Endothelial cell of umbilical vein (primary cell): Measurements from ENCODE around the gene IRF2. TPM values are rescaled to one million over a fixed set of nuclear protein-coding genes. Genes with fewer than 3 reads are reported as not detected.
A peak's percentile ranks its signal among the peaks of the same experiment; 100 is the strongest.

Experiments
- BruUV-seq: library from RNA; stranded (reverse); fragments of 400-500 nt; replicated peaks from 2 replicates; lab custom pipeline; 2021; lab: Mats Ljungman, UMichigan
- CTCF ChIA-PET: fragments of 300-600, 350-600 bp; sonication (Branson Sonifier 250); formaldehyde crosslinking; loops from one replicate; lab custom pipeline; 2021; ENCODE audit warnings: antibody characterized with exemption, inconsistent platforms; lab: Charles Lee
- POLR2A ChIA-PET: fragments of 300-600, 350-600 bp; sonication (Branson Sonifier 250); formaldehyde crosslinking; loops from one replicate; lab custom pipeline; 2021; ENCODE audit warnings: antibody characterized with exemption, inconsistent platforms; lab: Charles Lee
- DNase-seq: peaks from one replicate; pipeline ENCODE4 v3.0.0-alpha.2; 2011; ENCODE audit warnings: low read depth, low spot score
- FAIRE-seq: peaks from 2 replicates; lab custom pipeline; 2011; peaks lifted over from hg19 to GRCh38; lab: Jason Lieb, UNC
- H2AFZ ChIP-seq: 2 replicates; pipeline ENCODE4 v1.6.0; 2012; ENCODE audit warnings: low read depth, low read length, control low read depth, inconsistent platforms
- H3K27ac ChIP-seq: 2 replicates; pipeline ENCODE4 v1.5.1; 2011; ENCODE audit warnings: low read depth, mild to moderate bottlenecking, control low read depth, low read length, moderate library complexity; ENCODE audit not compliant: insufficient read depth
- H3K27me3 ChIP-seq, 2 experiments: 2 replicates each; pipeline versions ENCODE4 v1.6.0 to v1.6.1; 2011; ENCODE audit warnings: low read length in 2 of 2, mixed read lengths in 1 of 2; ENCODE audit not compliant: control insufficient read depth in 2 of 2, insufficient read depth in 2 of 2
- H3K36me3 ChIP-seq, 2 experiments: 2 replicates in 1 of 2; 3 replicates in 1 of 2; pipeline ENCODE4 v1.5.1; 2011; ENCODE audit warnings: low read length in 2 of 2, mild to moderate bottlenecking in 1 of 2, moderate library complexity in 1 of 2; ENCODE audit not compliant: control insufficient read depth in 2 of 2, insufficient read depth in 2 of 2; ENCODE audit errors: extremely low read depth in 1 of 2
- H3K4me1 ChIP-seq: 3 replicates; pipeline ENCODE4 v1.5.1; 2011; ENCODE audit warnings: mild to moderate bottlenecking, low read length; ENCODE audit not compliant: control insufficient read depth, insufficient read depth; ENCODE audit errors: extremely low read depth
- H3K4me2 ChIP-seq: 2 replicates; pipeline ENCODE4 v1.6.1; 2011; ENCODE audit warnings: low read length, control low read depth, mixed read lengths; ENCODE audit not compliant: insufficient read depth
- H3K4me3 ChIP-seq, 3 experiments: fragments of 200-600 bp in 1 of 3; sonication (generic), shearing (Covaris generic) in 1 of 3; replicated peaks in 1 of 3; 2 replicates each; pipeline ENCODE4 v1.5.1; 2011 to 2016; ENCODE audit warnings: control low read depth in 3 of 3, low read length in 3 of 3, mild to moderate bottlenecking in 2 of 3, inconsistent platforms in 1 of 3, low read depth in 1 of 3, moderate library complexity in 1 of 3; ENCODE audit not compliant: insufficient read depth in 1 of 3
- H3K79me2 ChIP-seq: 2 replicates; pipeline ENCODE4 v1.6.0; 2012; ENCODE audit warnings: low read length, inconsistent platforms; ENCODE audit not compliant: control insufficient read depth, insufficient read depth
- H3K9ac ChIP-seq: replicated peaks from 2 replicates; pipeline ENCODE3; 2011; ENCODE audit warnings: low read length, control low read depth; ENCODE audit not compliant: insufficient read depth; ENCODE audit errors: extremely low read depth
- H3K9me1 ChIP-seq: replicated peaks from 3 replicates; pipeline ENCODE4 v1.6.0; 2011; ENCODE audit warnings: mild to moderate bottlenecking, low read length; ENCODE audit not compliant: control insufficient read depth, insufficient read depth; ENCODE audit errors: extremely low read depth
- H3K9me3 ChIP-seq: replicated peaks from 2 replicates; pipeline ENCODE4 v1.5.1; 2012; ENCODE audit warnings: low read length, inconsistent platforms; ENCODE audit not compliant: control insufficient read depth, insufficient read depth
- H4K20me1 ChIP-seq: replicated peaks from 2 replicates; pipeline ENCODE3; 2011; ENCODE audit warnings: mild to moderate bottlenecking, low read length; ENCODE audit not compliant: control insufficient read depth, insufficient read depth; ENCODE audit errors: extremely low read depth
- CTCF ChIP-seq, 2 donors: IDR thresholded peaks; 1 replicate in 1 of 2; 2 replicates in 1 of 2; pipeline ENCODE4 v1.5.1; 2011; ENCODE audit warnings: low read length in 2 of 2, mild to moderate bottlenecking in 2 of 2, moderate library complexity in 2 of 2, control low read depth in 1 of 2, inconsistent platforms in 1 of 2, low read depth in 1 of 2; ENCODE audit not compliant: insufficient read depth in 1 of 2; ENCODE audit errors: extremely low read depth in 1 of 2
- EZH2 ChIP-seq: IDR thresholded peaks from 2 replicates; pipeline ENCODE4 v1.6.1; 2012; ENCODE audit warnings: borderline replicate concordance, low read depth, mild to moderate bottlenecking, moderate library complexity, low read length, inconsistent platforms; ENCODE audit not compliant: severe bottlenecking
- FOS ChIP-seq: IDR thresholded peaks from 2 replicates; pipeline ENCODE4 v1.6.1; 2011; ENCODE audit warnings: mild to moderate bottlenecking, low read length, moderate library complexity, borderline replicate concordance; ENCODE audit not compliant: insufficient read depth
- GATA2 ChIP-seq: IDR thresholded peaks from 2 replicates; pipeline ENCODE4 v1.7.0; 2011; ENCODE audit warnings: low read depth, mild to moderate bottlenecking, moderate library complexity, mixed read lengths, low read length; ENCODE audit not compliant: insufficient read length, insufficient read depth
- JUN ChIP-seq: IDR thresholded peaks from 2 replicates; pipeline ENCODE4 v1.6.1; 2011; ENCODE audit warnings: borderline replicate concordance, low read depth; ENCODE audit not compliant: insufficient read length, insufficient read depth
- MYC ChIP-seq: IDR thresholded peaks from one replicate; pipeline ENCODE4 v1.6.1; 2011; ENCODE audit warnings: mild to moderate bottlenecking, low read depth, low read length
- POLR2A ChIP-seq: IDR thresholded peaks from 2 replicates; pipeline ENCODE4 v1.6.1; 2012; ENCODE audit warnings: low read depth, mild to moderate bottlenecking, control low read depth, low read length
- POLR2AphosphoS5 ChIP-seq: IDR thresholded peaks from 2 replicates; pipeline ENCODE4 v1.6.1; 2012; ENCODE audit warnings: low read depth, mild to moderate bottlenecking, control low read depth, low read length, moderate library complexity; ENCODE audit not compliant: insufficient read depth
- dilution Hi-C: fragments of 300-500 bp; cut with MboI; formaldehyde crosslinking; loops from one replicate; pipeline ENCODE4 v1.15.0; 2019; ENCODE audit warnings: low sequenced_read_pairs; ENCODE audit not compliant: extremely low pct_ligation_motif_present
- intact Hi-C: fragments of 100-400 bp; cut with micrococcal nuclease; formaldehyde crosslinking; loops from one replicate; pipeline ENCODE4 v1.10.0; 2022
- polyA plus RNA-seq, 4 experiments: library from polyadenylated mRNA; depleted of rRNA in 3 of 4; stranded (reverse) in 3 of 4; unstranded in 1 of 4; fragments of >200 nt; gene quantifications; 2 replicates each; pipeline versions ENCODE4 v1.2.1 to v1.2.3, GENCODE V29; 2011 to 2012; ENCODE audit warnings: missing spikeins in 1 of 4
- total RNA-seq: library from RNA; stranded (reverse); gene quantifications from 2 replicates; pipeline ENCODE4 v1.2.3, GENCODE V29; 2021
- TF ChIP-seq, protein P1 (sequence below): IDR thresholded peaks from 2 replicates; pipeline ENCODE4 v1.6.1; 2011; ENCODE audit not compliant: insufficient read depth, insufficient read length

IRF2 gene
- total and polyA plus RNA-seq, 2 donors (not counting 3 experiments of a cell fraction or from before 2014, with no cell fraction given): 26.9 to 27.6 TPM

DNA sequence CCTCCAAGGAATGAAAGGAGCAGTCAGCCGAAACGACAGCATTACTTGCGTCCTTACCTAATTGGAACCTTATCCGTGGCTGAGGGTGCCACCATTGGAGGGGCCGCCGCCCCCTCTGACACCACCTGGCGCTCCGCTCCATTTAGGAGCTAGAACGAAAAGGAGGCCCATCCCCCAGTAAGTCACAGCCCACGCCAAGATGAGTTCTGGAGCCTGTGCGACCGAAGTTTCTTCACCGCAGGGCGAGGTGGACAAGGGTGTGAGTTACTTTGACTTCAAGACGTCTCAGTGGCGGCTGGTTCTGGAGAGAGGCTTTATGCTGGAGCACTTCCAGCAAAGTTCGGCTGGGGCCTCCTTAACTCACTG, 729 bp upstream of the IRF2 start:
- H4K20me1 ChIP-seq: no peaks in the 10 kb centered on the region
- TF ChIP-seq GATA2 (no peak), EZH2 (no peak), MYC (no peak), FOS (no peak), CTCF (IDR thresholded peaks at IDR 0.05; ENCODE audit: extremely low read depth in 1 of 2, insufficient read depth in 1 of 2, low read depth in 1 of 2, low read length in 2 of 2) (no peak), POLR2A (no peak), POLR2AphosphoS5 (no peak), JUN (no peak)
- TF ChIP-seq, protein P1, sequence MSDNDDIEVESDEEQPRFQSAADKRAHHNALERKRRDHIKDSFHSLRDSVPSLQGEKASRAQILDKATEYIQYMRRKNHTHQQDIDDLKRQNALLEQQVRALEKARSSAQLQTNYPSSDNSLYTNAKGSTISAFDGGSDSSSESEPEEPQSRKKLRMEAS: no peak
- peak overlapping the region; percentile 82 for H3K27ac ChIP-seq
- BruUV-seq: TSS peak; percentile 74
- CTCF ChIA-PET: interaction anchor here (0.9 to 2.9 kb wide), 10 partner anchors 14 to 259 kb away, joined by 3 to 40 read pairs (median 6); partner anchors contain the start of gene CENPU
- H3K9me1 ChIP-seq: no peaks in the 10 kb centered on the region
- dilution Hi-C loops (no loop called here), intact Hi-C loops (loop anchor here (10.0 kb wide), 1 partner anchor 350 kb away; the partner anchor contains the start of gene ACSL1)
- H3K4me2 ChIP-seq: peak overlapping the region; percentile 73
- DNase-seq (peak; percentile 54), FAIRE-seq (peak; percentile 42)
- no peaks in the 10 kb centered on the region for H3K27me3 ChIP-seq
- peaks cover 42% of the 10 kb centered on the region for H3K79me2 ChIP-seq
- H3K9ac ChIP-seq: peak overlapping the region; percentile 79
- no peaks in the 10 kb centered on the region for H3K36me3 ChIP-seq
- POLR2A ChIA-PET: interaction anchor here (0.6 to 1.6 kb wide), 5 partner anchors 60 to 211 kb away, joined by 3 to 10 read pairs (median 6); partner anchors contain the start of genes CASP3 and PRIMPOL
- H3K9me3 ChIP-seq: no peaks in the 10 kb centered on the region
- peak overlapping the region; percentile 45 for H2AFZ ChIP-seq
- H3K4me1 ChIP-seq: peaks cover 26% of the 10 kb centered on the region
- H3K4me3 ChIP-seq: peak overlapping the region; percentile 73 to 86 (median 77)
